Calu3 (cell line): Measurements from ENCODE around the gene FOXM1. TPM values are rescaled to one million over a fixed set of nuclear protein-coding genes. Genes with fewer than 3 reads are reported as not detected.

Experiments used
- BruUV-seq: library from RNA; stranded (reverse); fragments of 400-500 nt; replicated peaks from 2 replicates; lab custom pipeline; 2021; lab: Mats Ljungman, UMichigan
- CTCF ChIA-PET: fragments of 300-600 bp; sonication (Branson Sonifier 250); formaldehyde crosslinking; loops from one replicate; lab custom pipeline; 2022; ENCODE audit warnings: antibody characterized with exemption; lab: Charles Lee
- DNase-seq: peaks from one replicate; pipeline ENCODE4 v3.0.0; 2022
- H3K27ac Mint-ChIP-seq: one replicate; pipeline ENCODE4 v1.8.0; 2022; ENCODE audit warnings: mixed read lengths; ENCODE audit not compliant: unreplicated experiment
- H3K27me3 Mint-ChIP-seq: one replicate; pipeline ENCODE4 v1.8.0; 2022; ENCODE audit warnings: mixed read lengths; ENCODE audit not compliant: unreplicated experiment
- H3K36me3 Mint-ChIP-seq: one replicate; pipeline ENCODE4 v1.8.0; 2022; ENCODE audit warnings: mild to moderate bottlenecking, moderate library complexity, mixed read lengths; ENCODE audit not compliant: insufficient read depth, unreplicated experiment
- H3K4me1 Mint-ChIP-seq: one replicate; pipeline ENCODE4 v1.8.0; 2022; ENCODE audit warnings: mild to moderate bottlenecking, low read depth, mixed read lengths; ENCODE audit not compliant: unreplicated experiment
- H3K4me3 Mint-ChIP-seq: one replicate; pipeline ENCODE4 v1.8.0; 2022; ENCODE audit warnings: mild to moderate bottlenecking, low read depth, moderate library complexity, mixed read lengths; ENCODE audit not compliant: unreplicated experiment
- H3K9me3 Mint-ChIP-seq: one replicate; pipeline ENCODE4 v1.8.0; 2022; ENCODE audit warnings: low read depth, mixed read lengths; ENCODE audit not compliant: unreplicated experiment
- intact Hi-C: fragments of 100-400 bp; cut with micrococcal nuclease; formaldehyde crosslinking; loops from one replicate; pipeline ENCODE4 v1.10.0; 2022; ENCODE audit not compliant: unreplicated experiment
- total RNA-seq: library from RNA; stranded (reverse); gene quantifications from 2 replicates; pipeline ENCODE4 v1.2.3, GENCODE V29; 2022
- TF ChIP-seq, protein P1 (sequence below): fragments of 200-600 bp; IDR thresholded peaks from one replicate; pipeline ENCODE4 v1.8.0; 2022; ENCODE audit warnings: antibody characterized with exemption; ENCODE audit not compliant: unreplicated experiment

Gene FOXM1
- total RNA-seq, 1 experiment from 2014 or later = 103 TPM

DNA sequence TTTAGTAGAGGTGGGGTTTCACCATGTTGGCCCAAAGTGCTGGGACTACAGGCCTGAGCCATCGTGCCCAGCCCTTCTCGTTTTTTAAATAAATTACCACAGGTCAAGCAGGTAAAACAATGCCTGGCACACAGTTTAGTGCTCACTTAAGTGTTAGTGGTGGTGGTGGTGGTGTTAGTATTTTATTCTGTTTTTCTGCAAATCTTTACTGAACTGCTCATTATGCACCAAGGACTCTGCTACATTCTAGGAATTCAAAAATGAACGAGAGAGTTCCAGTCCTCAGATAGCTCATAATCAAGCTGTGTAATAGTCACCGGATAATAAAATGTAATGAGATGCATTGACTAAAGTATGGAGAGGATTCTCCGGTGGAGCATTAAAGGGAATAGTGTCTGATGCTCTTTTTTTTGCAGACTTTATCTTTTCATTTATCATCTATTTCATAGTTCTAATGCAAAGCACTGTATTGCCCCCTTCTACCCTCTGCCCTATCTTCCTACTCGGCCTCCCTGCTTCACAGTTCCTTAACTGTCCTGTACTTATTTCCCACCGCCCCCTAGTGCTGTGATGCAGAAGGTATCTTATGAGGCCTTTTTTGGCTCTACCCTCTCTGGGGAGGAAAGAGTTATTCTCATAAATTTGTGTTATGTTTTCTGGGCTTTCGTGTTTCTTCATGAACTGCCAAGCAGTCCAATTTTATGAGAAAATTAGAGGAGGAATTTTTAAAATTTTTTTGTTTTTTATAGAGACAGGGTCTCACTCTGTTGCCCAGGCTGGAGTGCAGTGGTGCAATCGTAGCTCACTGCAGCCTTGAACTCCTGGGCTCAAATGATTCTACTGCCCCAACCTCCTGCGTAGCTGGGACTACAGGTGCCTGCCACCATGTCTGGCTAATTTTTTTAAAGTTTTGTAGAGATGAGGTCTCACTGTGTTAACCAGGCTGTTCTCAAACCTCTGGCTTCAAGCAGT lies 63.5 kb downstream of the FOXM1 start:
- CTCF ChIA-PET = interaction anchor here (1.0 kb wide), 1 partner anchor 29 kb away, joined by 4 read pairs; no protein-coding TSS in a partner anchor
- Mint-ChIP-seq H3K4me3 (peak overlapping the region; percentile 86), H3K4me1 (no peaks in the 10 kb centered on the region), H3K36me3 (peaks cover 37% of the 10 kb centered on the region), H3K9me3 (no peaks in the 10 kb centered on the region), H3K27me3 (no peaks in the 10 kb centered on the region), H3K27ac (peak overlapping the region; percentile 91)
- no TSS peak for BruUV-seq
- TF ChIP-seq, protein P1, sequence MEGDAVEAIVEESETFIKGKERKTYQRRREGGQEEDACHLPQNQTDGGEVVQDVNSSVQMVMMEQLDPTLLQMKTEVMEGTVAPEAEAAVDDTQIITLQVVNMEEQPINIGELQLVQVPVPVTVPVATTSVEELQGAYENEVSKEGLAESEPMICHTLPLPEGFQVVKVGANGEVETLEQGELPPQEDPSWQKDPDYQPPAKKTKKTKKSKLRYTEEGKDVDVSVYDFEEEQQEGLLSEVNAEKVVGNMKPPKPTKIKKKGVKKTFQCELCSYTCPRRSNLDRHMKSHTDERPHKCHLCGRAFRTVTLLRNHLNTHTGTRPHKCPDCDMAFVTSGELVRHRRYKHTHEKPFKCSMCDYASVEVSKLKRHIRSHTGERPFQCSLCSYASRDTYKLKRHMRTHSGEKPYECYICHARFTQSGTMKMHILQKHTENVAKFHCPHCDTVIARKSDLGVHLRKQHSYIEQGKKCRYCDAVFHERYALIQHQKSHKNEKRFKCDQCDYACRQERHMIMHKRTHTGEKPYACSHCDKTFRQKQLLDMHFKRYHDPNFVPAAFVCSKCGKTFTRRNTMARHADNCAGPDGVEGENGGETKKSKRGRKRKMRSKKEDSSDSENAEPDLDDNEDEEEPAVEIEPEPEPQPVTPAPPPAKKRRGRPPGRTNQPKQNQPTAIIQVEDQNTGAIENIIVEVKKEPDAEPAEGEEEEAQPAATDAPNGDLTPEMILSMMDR = peak; percentile 57
- intact Hi-C loops = loop anchor here (1.0 kb wide), 1 partner anchor 73 kb away; no protein-coding TSS in a partner anchor
- peak; percentile 56 for DNase-seq

DNA sequence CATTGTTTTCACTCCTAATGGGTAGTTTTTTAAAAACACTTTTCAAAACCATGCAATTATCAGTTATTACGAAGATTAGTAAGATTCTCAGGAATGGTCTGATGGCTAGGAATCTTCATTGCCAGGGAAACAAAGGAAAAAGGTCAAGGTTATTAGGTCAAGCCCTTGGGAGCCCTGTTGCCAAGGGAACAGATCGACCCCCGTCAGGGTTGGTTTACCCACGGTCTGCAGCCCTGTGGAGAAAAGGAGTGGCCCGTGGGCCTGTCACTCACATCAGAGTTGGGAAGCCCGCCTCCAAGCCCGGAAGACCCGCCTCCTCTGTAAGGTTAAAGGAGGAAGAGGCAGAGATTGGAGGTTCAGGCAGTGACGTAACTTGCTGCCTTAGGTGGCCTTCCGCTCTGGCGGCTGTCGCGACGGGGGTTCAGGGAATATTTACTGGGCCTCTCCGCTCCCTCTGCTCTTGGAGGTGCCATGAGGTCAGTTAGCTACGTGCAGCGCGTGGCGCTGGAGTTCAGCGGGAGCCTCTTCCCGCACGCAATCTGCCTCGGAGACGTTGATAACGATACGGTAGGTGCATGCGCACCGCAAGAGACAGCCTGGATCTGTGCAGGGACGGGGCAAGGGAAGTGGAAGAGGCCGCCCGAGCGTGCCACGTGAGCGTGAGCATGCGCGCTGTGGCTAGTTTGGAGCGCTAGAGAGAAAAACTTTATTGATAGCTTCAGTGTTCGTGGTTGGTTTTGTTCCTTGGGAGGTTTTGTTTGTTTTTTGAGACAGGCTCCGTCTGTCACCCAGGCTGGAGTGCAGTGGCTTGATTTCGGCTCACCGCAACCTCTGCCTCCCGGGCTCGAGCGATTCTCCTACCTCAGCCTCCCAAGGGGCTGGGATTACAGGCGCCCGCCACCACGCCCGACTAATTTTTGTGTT lies 64.4 kb downstream of the FOXM1 start, which contains the start of gene ITFG2:
Gene ITFG2 (plus strand): TSS at position 379 of the 924 bp plus-strand sequence. CDS start 93 bp downstream, at position 472.
- CTCF ChIA-PET = interaction anchor here (0.5 to 1.0 kb wide), 2 partner anchors 17 to 28 kb away, joined by 3 to 4 read pairs; no protein-coding TSS in a partner anchor
- no peaks in the 10 kb centered on the region for H3K27me3 Mint-ChIP-seq
- peak; percentile 96 for DNase-seq
- peak within 1 kb of the TSS; percentile 86 for H3K4me3 Mint-ChIP-seq
- BruUV-seq = TSS peak; percentile 64
- peaks cover 42% of the 10 kb centered on the region for H3K36me3 Mint-ChIP-seq
- TF ChIP-seq, protein P1 = no peak
- H3K27ac Mint-ChIP-seq = peak within 1 kb of the TSS; percentile 91
- intact Hi-C loops = loop anchor here (1.0 kb wide), 1 partner anchor 72 kb away; no protein-coding TSS in a partner anchor
- H3K9me3 Mint-ChIP-seq = no peaks in the 10 kb centered on the region
- no peaks in the 10 kb centered on the region for H3K4me1 Mint-ChIP-seq

DNA sequence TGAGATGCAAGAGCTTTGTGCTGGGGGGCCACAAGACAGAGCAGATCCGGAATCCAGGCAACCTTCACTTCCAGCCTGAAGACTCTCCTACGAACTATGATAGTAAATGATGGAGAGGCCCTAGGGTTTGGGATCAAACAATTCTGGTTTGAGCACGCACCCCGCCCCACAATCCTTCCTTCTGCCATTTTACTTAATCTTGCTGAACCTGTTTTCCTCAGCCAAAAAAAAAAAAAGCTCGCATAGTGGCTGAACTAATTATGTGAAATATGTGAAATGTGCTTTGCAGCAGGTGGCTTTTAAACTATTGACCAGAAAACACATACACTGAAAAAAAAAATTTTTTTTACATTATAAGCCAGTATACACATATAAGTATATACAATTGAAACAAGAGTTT lies 65.2 kb downstream of the FOXM1 start:
- H3K4me3 Mint-ChIP-seq = peak overlapping the region; percentile 86
- intact Hi-C loops = no loop called here
- TSS peak; percentile 69 for BruUV-seq
- peaks cover 46% of the 10 kb centered on the region for H3K36me3 Mint-ChIP-seq
- H3K27ac Mint-ChIP-seq = peak overlapping the region; percentile 91
- DNase-seq = no peak
- CTCF ChIA-PET = interaction anchor here (0.5 kb wide), 1 partner anchor 16 kb away, joined by 3 read pairs; no protein-coding TSS in a partner anchor
- TF ChIP-seq, protein P1 = no peak
- H3K27me3 Mint-ChIP-seq = no peaks in the 10 kb centered on the region
- no peaks in the 10 kb centered on the region for H3K4me1 Mint-ChIP-seq
- H3K9me3 Mint-ChIP-seq = no peaks in the 10 kb centered on the region

Other genes with a start within 250 kb of the FOXM1 start
- gene FKBP4, start 82.2 kb downstream of the FOXM1 start, total RNA-seq = 122 and 145 TPM in 2 replicates
- gene ITFG2, start 64.5 kb downstream of the FOXM1 start, total RNA-seq = 26.7 and 31.9 TPM in 2 replicates
- not detected in 2 replicates for gene NRIP2, start 42.1 kb downstream of the FOXM1 start, total RNA-seq
- not detected in 2 replicates for gene TEX52, start 20.1 kb downstream of the FOXM1 start, total RNA-seq
- gene RHNO1, start within 50 bp of the FOXM1 start, total RNA-seq = 55.6 and 64.8 TPM in 2 replicates
- gene TULP3, start 13.7 kb upstream of the FOXM1 start, total RNA-seq = 19.7 and 21.6 TPM in 2 replicates
- 33.0 and 34.2 TPM in 2 replicates for gene TEAD4, start 82.2 kb upstream of the FOXM1 start, total RNA-seq
- gene TSPAN9, start 200.2 kb upstream of the FOXM1 start, total RNA-seq = 6.0 and 8.5 TPM in 2 replicates